MM.1S (cell line): ENCODE data around the gene DTX4.

Experiments used
- DNase-seq: peaks from one replicate; pipeline ENCODE4 v3.0.0-alpha.2; 2015
- H2AFZ ChIP-seq: fragments of 300-600 bp; sonication (generic); 2 replicates; pipeline ENCODE4 v1.6.0; 2016; ENCODE audit warnings: antibody characterized with exemption, low read length
- H3F3A ChIP-seq: fragments of 300-600 bp; sonication (generic); 2 replicates; pipeline ENCODE4 v1.6.1; 2016; ENCODE audit warnings: mild to moderate bottlenecking, antibody characterized with exemption, low read length, moderate library complexity, mixed read lengths; ENCODE audit not compliant: insufficient read depth
- H3K27ac ChIP-seq: fragments of 300-600 bp; sonication (generic); 2 replicates; pipeline ENCODE4 v1.5.1; 2016; ENCODE audit warnings: mild to moderate bottlenecking, low read length
- H3K27me3 ChIP-seq: fragments of 300-600 bp; sonication (generic); replicated peaks from 2 replicates; pipeline ENCODE4 v1.6.0; 2016; ENCODE audit warnings: low read length; ENCODE audit not compliant: insufficient read depth
- H3K36me3 ChIP-seq: fragments of 300-600 bp; sonication (generic); replicated peaks from 2 replicates; pipeline ENCODE4 v1.6.1; 2016; ENCODE audit warnings: mild to moderate bottlenecking, low read length, mixed read lengths; ENCODE audit not compliant: insufficient read depth
- H3K4me1 ChIP-seq: fragments of 300-600 bp; sonication (generic); 2 replicates; pipeline ENCODE4 v1.6.1; 2016; ENCODE audit warnings: low read length, mixed read lengths
- H3K4me2 ChIP-seq: fragments of 300-600 bp; sonication (generic); 2 replicates; pipeline ENCODE4 v1.6.0; 2016; ENCODE audit warnings: low read depth, low read length
- H3K4me3 ChIP-seq: fragments of 300-600 bp; sonication (generic); 2 replicates; pipeline ENCODE4 v1.5.1; 2016; ENCODE audit warnings: low read length, mixed read lengths
- H3K79me2 ChIP-seq: fragments of 300-600 bp; sonication (generic); 2 replicates; pipeline ENCODE4 v1.6.1; 2016; ENCODE audit warnings: mixed run types, low read length, mixed read lengths
- H3K9ac ChIP-seq: fragments of 300-600 bp; sonication (generic); 2 replicates; pipeline ENCODE4 v1.6.1; 2016; ENCODE audit warnings: low read length, mixed read lengths
- H3K9me2 ChIP-seq: fragments of 300-600 bp; sonication (generic); replicated peaks from 2 replicates; pipeline ENCODE4 v1.6.1; 2016; ENCODE audit warnings: mild to moderate bottlenecking, low read length, mixed read lengths; ENCODE audit not compliant: insufficient read depth
- H3K9me3 ChIP-seq: fragments of 300-600 bp; sonication (generic); replicated peaks from 2 replicates; pipeline ENCODE4 v1.6.1; 2016; ENCODE audit warnings: mild to moderate bottlenecking, low read length, mixed read lengths; ENCODE audit not compliant: insufficient read depth
- H4K20me1 ChIP-seq: fragments of 300-600 bp; sonication (generic); 2 replicates; pipeline ENCODE4 v1.6.1; 2016; ENCODE audit warnings: mild to moderate bottlenecking, low read length, moderate library complexity, mixed read lengths; ENCODE audit not compliant: insufficient read depth
- EZH2 ChIP-seq: fragments of 300-600 bp; sonication (generic); optimal IDR thresholded peaks from 2 replicates; pipeline ENCODE3; 2017; ENCODE audit warnings: low read depth, mild to moderate bottlenecking, antibody characterized with exemption, low read length, mixed read lengths
- EZH2phosphoT487 ChIP-seq: fragments of 300-600 bp; sonication (generic); IDR thresholded peaks from 2 replicates; pipeline ENCODE4 v1.6.1; 2018; ENCODE audit warnings: antibody characterized with exemption, low read length
- TF ChIP-seq, protein P1 (sequence below): fragments of 300-600 bp; sonication (generic); IDR thresholded peaks from 2 replicates; pipeline ENCODE4 v1.5.1; 2016; ENCODE audit warnings: antibody characterized with exemption, low read length, mixed read lengths

The DTX4 gene

DNA sequence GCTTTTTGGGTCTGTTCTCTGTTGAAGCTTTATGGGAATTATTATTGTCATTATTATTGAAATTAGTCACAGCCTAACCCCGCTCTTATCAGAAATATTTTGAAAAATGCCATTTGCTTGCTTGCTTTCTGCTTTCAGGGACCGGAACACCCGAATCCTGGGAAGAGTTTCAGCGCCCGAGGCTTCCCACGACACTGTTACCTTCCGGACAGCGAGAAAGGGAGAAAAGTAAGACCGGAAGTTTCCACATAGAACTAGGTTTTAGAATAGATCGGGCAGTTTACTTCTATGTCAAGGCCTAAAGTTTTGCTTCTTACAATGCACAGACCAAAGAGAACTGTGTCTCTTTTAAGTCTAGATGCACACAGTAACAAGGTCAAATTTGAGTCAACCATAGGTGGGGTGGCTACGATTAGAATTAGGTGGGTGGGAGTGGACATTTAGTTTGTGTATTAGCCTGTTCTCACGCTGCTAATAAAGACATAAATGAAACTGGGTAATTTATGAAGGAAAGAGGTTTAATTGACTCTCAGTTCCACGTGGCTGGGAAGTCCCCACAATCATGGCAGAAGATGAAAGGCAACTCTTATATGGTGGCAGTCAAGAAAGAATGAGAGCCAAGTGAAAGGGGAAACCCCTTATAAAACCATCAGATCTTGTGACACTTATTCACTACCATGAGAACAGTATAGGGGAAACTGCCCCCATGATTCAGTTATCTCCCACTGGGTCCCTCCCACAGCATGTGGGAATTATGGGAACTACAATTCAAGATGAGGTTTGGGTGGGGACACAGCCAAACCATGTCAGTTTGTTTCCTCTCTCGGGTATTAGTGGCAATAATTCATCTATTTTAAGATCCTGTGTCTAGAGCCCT is 27.9 kb downstream of the DTX4 start:
- Histone ChIP-seq H3K36me3 (no peaks in the 10 kb centered on the region), H3K4me1 (peaks cover 9% of the 10 kb centered on the region), H3K9ac (no peak overlapping the region), H3K4me2 (peak overlapping the region; percentile 4; the same call in 1 of the 2 replicates), H2AFZ (no peak overlapping the region), H3K27me3 (no peaks in the 10 kb centered on the region), H3K9me3 (no peaks in the 10 kb centered on the region), H3K4me3 (no peak overlapping the region), H3F3A (no peaks in the 10 kb centered on the region), H3K79me2 (no peaks in the 10 kb centered on the region), H4K20me1 (no peaks in the 10 kb centered on the region), H3K27ac (no peak overlapping the region), H3K9me2 (no peaks in the 10 kb centered on the region)
- peak; percentile 54 for DNase-seq
- TF ChIP-seq, protein P1, sequence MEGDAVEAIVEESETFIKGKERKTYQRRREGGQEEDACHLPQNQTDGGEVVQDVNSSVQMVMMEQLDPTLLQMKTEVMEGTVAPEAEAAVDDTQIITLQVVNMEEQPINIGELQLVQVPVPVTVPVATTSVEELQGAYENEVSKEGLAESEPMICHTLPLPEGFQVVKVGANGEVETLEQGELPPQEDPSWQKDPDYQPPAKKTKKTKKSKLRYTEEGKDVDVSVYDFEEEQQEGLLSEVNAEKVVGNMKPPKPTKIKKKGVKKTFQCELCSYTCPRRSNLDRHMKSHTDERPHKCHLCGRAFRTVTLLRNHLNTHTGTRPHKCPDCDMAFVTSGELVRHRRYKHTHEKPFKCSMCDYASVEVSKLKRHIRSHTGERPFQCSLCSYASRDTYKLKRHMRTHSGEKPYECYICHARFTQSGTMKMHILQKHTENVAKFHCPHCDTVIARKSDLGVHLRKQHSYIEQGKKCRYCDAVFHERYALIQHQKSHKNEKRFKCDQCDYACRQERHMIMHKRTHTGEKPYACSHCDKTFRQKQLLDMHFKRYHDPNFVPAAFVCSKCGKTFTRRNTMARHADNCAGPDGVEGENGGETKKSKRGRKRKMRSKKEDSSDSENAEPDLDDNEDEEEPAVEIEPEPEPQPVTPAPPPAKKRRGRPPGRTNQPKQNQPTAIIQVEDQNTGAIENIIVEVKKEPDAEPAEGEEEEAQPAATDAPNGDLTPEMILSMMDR, result no peak
- TF ChIP-seq EZH2phosphoT487, result no peak
- no peak for TF ChIP-seq EZH2

DNA sequence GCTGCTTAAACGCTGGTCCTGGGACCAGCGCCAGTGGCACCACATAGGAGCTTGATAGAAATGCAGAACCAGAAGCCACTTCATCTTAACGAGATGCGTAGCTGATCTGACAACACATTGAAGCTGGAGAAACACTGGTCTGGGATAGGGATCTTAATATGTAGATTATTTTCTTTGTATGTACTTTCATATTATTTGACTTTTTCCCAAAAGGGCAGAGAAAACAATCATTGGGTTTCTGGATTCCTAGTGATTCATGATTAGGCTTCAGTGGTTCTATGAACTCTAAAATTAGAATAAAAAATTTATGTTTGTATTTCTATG is 28.5 kb downstream of the DTX4 start:
- TF ChIP-seq EZH2phosphoT487, result no peak
- no peak for TF ChIP-seq EZH2
- TF ChIP-seq, protein P1, result no peak
- H3K36me3 ChIP-seq, result no peaks in the 10 kb centered on the region
- H3K9me2 ChIP-seq, result no peaks in the 10 kb centered on the region
- H3K9ac ChIP-seq, result no peak overlapping the region
- peaks cover 9% of the 10 kb centered on the region for H3K4me1 ChIP-seq
- H4K20me1 ChIP-seq, result no peaks in the 10 kb centered on the region
- H3K4me3 ChIP-seq, result no peak overlapping the region
- H3K27me3 ChIP-seq, result no peaks in the 10 kb centered on the region
- H3K79me2 ChIP-seq, result no peaks in the 10 kb centered on the region
- no peak overlapping the region for H3K27ac ChIP-seq
- no peak for DNase-seq
- H2AFZ ChIP-seq, result no peak overlapping the region
- H3K9me3 ChIP-seq, result no peaks in the 10 kb centered on the region
- H3K4me2 ChIP-seq, result peak overlapping the region; percentile 4; the same call in 1 of the 2 replicates
- no peaks in the 10 kb centered on the region for H3F3A ChIP-seq

DNA sequence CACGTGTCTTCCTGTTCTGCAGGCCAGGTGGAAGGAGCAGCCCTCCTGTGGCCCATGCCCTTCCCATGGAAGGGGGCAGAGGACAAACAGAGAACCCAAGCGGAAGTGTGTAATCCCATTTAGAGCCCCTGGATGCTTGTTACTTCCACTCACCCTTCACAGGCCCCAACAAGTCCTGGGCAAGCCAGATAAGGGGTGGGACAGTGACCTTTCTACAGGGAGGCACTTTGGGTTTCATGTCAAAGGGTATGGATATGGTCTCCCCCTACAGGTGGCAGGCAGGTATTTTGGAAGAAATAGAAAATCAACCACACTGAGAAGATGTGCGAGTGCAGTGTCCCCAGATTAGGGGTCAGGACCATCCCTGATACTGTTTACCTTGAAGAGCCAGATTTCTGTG is 29.4 kb downstream of the DTX4 start:
- no peak overlapping the region for H3K9ac ChIP-seq
- H3K27ac ChIP-seq, result no peak overlapping the region
- no peak for TF ChIP-seq EZH2phosphoT487
- TF ChIP-seq, protein P1, result peak; percentile 29
- no peak overlapping the region for H3K4me3 ChIP-seq
- no peaks in the 10 kb centered on the region for H3K79me2 ChIP-seq
- no peaks in the 10 kb centered on the region for H3K9me2 ChIP-seq
- no peaks in the 10 kb centered on the region for H3K27me3 ChIP-seq
- no peak overlapping the region for H2AFZ ChIP-seq
- no peaks in the 10 kb centered on the region for H3F3A ChIP-seq
- no peaks in the 10 kb centered on the region for H3K9me3 ChIP-seq
- no peak overlapping the region for H3K4me2 ChIP-seq
- peaks cover 9% of the 10 kb centered on the region for H3K4me1 ChIP-seq
- H4K20me1 ChIP-seq, result no peaks in the 10 kb centered on the region
- DNase-seq, result no peak
- no peaks in the 10 kb centered on the region for H3K36me3 ChIP-seq
